CD4-positive, alpha-beta T cell (primary cell): Measurements from ENCODE around the gene ZNF143. TPM values are rescaled to one million over a fixed set of nuclear protein-coding genes. Genes with fewer than 3 reads are reported as not detected.

Source experiments
- ATAC-seq: fragments of 200-7000 bp; cut with Tn5 transposase; one replicate; pipeline ENCODE4 v1.10.0; 2022; ENCODE audit warnings: mild to moderate bottlenecking; ENCODE audit not compliant: poor library complexity
- CTCF ChIA-PET: fragments of 350-600 bp; sonication (Branson Sonifier 250); formaldehyde crosslinking; loops from one replicate; lab custom pipeline; 2021; ENCODE audit warnings: antibody characterized with exemption, inconsistent platforms; lab: Charles Lee
- POLR2A ChIA-PET: fragments of 350-600 bp; sonication (Branson Sonifier 250); formaldehyde crosslinking; loops from one replicate; lab custom pipeline; 2021; ENCODE audit warnings: antibody characterized with exemption, inconsistent platforms; lab: Charles Lee
- DNase-seq, 14 experiments: peaks; one replicate each; pipeline ENCODE4 v3.0.0-alpha.2; 2013 to 2020; ENCODE audit warnings: mixed read lengths in 2 of 14
- H3K27ac ChIP-seq, 2 donors: one replicate each; pipeline versions ENCODE4 v1.5.1 to v1.7.0; 2013; ENCODE audit warnings: low read length in 2 of 2, low read depth in 1 of 2, mild to moderate bottlenecking in 1 of 2
- H3K27me3 ChIP-seq, 2 experiments: 1 replicate in 1 of 2; 2 replicates in 1 of 2; pipeline versions ENCODE4 v1.6.1 to v1.7.0; 2013; ENCODE audit warnings: low read length in 2 of 2, control low read depth in 1 of 2, mild to moderate bottlenecking in 1 of 2, moderate library complexity in 1 of 2; ENCODE audit not compliant: insufficient read depth in 2 of 2, control insufficient read depth in 1 of 2
- H3K36me3 ChIP-seq: one replicate; pipeline ENCODE4 v1.6.1; 2013; ENCODE audit warnings: low read length, control low read depth; ENCODE audit not compliant: insufficient read depth
- H3K4me1 ChIP-seq: one replicate; pipeline ENCODE4 v1.6.1; 2013; ENCODE audit warnings: low read length, control low read depth; ENCODE audit not compliant: insufficient read depth
- H3K4me3 ChIP-seq: one replicate; pipeline ENCODE4 v1.5.1; 2013; ENCODE audit warnings: mild to moderate bottlenecking, low read length, moderate library complexity
- H3K9me3 ChIP-seq, 2 experiments: 1 replicate in 1 of 2; 2 replicates in 1 of 2; pipeline versions ENCODE4 v1.6.1 to v1.7.0; 2013; ENCODE audit warnings: low read length in 2 of 2, mild to moderate bottlenecking in 2 of 2, control low read depth in 1 of 2, moderate library complexity in 1 of 2; ENCODE audit not compliant: control insufficient read depth in 1 of 2, insufficient read depth in 1 of 2
- H3K27ac Mint-ChIP-seq: one replicate; pipeline ENCODE4 v1.8.0; 2020; ENCODE audit warnings: mixed read lengths
- H3K27me3 Mint-ChIP-seq: one replicate; pipeline ENCODE4 v1.8.0; 2021; ENCODE audit warnings: mixed read lengths
- H3K36me3 Mint-ChIP-seq: one replicate; pipeline ENCODE4 v1.8.0; 2021; ENCODE audit warnings: low read depth, mixed read lengths
- H3K4me1 Mint-ChIP-seq: one replicate; pipeline ENCODE4 v1.8.0; 2021; ENCODE audit warnings: low read depth, mixed read lengths
- H3K4me3 Mint-ChIP-seq: one replicate; pipeline ENCODE4 v1.8.0; 2020; ENCODE audit warnings: mild to moderate bottlenecking, mixed read lengths
- H3K9me3 Mint-ChIP-seq: one replicate; pipeline ENCODE4 v1.8.0; 2020; ENCODE audit warnings: mixed read lengths
- CTCF ChIP-seq: fragments of 200-600 bp; IDR thresholded peaks from one replicate; pipeline ENCODE4 v1.8.0; 2022; ENCODE audit warnings: antibody characterized with exemption, mild to moderate bottlenecking
- intact Hi-C, 2 experiments: fragments of 100-400 bp; cut with DNase I in 1 of 2; cut with micrococcal nuclease in 1 of 2; formaldehyde crosslinking; loops; one replicate each; pipeline versions ENCODE4 v1.15.1 to v1.9.0; 2023 to 2025; cut with DNase I, micrococcal nuclease
- total RNA-seq, 174 experiments: library from RNA in 2 of 174; stranded (reverse) in 2 of 174; gene quantifications; one replicate each; pipeline ENCODE4 v1.2.3 and lab custom pipeline; 2021 to 2026

The ZNF143 gene
- total RNA-seq, 2 experiments from 2014 or later, result 18.0 to 20.3 TPM

GRCh38 chr11:9506489-9507276 is 45.9 kb downstream of the ZNF143 start:
- Histone ChIP-seq H3K27me3 (no peaks in the 10 kb centered on the region), H3K4me1 (no peaks in the 10 kb centered on the region), H3K9me3 (no peaks in the 10 kb centered on the region), H3K27ac (no peak overlapping the region), H3K36me3 (peaks cover 31% of the 10 kb centered on the region), H3K4me3 (no peak overlapping the region)
- intact Hi-C loops, result loop anchor here (1.0 to 5.0 kb wide), 6 partner anchors 340 to 594 kb away; partner anchors contain the start of gene AKIP1 (in 1 of the 2)
- peak; percentile 87 for ATAC-seq
- peak; percentile 58 to 85 (median 69) for DNase-seq
- Mint-ChIP-seq H3K27me3 (no peaks in the 10 kb centered on the region), H3K36me3 (peaks cover 56% of the 10 kb centered on the region), H3K4me3 (no peak overlapping the region), H3K27ac (no peak overlapping the region), H3K4me1 (peaks cover 8% of the 10 kb centered on the region), H3K9me3 (no peaks in the 10 kb centered on the region)
- ChIA-PET CTCF (interaction anchor here (0.6 to 2.6 kb wide), 12 partner anchors 8 to 491 kb away, joined by 3 to 23 read pairs (median 4); partner anchors contain the start of gene ZNF143), POLR2A (interaction anchor here (1.0 kb wide), 1 partner anchor 106 kb away, joined by 3 read pairs; no protein-coding TSS in a partner anchor)
- TF ChIP-seq CTCF, result peak; percentile 93

- Mint-ChIP-seq H3K9me3 (no peaks in the 10 kb centered on the region), H3K27me3 (no peaks in the 10 kb centered on the region), H3K4me1 (peaks cover 8% of the 10 kb centered on the region), H3K27ac (no peak overlapping the region), H3K4me3 (no peak overlapping the region), H3K36me3 (peaks cover 59% of the 10 kb centered on the region)
- H3K9me3 ChIP-seq, result no peaks in the 10 kb centered on the region
- ATAC-seq (no peak), DNase-seq (no peak)
- intact Hi-C loops, result loop anchor here in 1 of 2 experiments (1.0 to 5.0 kb wide), 2 partner anchors 342 to 595 kb away; partner anchors contain the start of gene AKIP1
- H3K27ac ChIP-seq, result no peak overlapping the region
- TF ChIP-seq CTCF, result no peak
- no peaks in the 10 kb centered on the region for H3K27me3 ChIP-seq
- H3K36me3 ChIP-seq, result peaks cover 34% of the 10 kb centered on the region
- ChIA-PET POLR2A (interaction anchor here (1.0 kb wide), 1 partner anchor 106 kb away, joined by 3 read pairs; no protein-coding TSS in a partner anchor), CTCF (interaction anchor here (0.9 to 2.6 kb wide), 9 partner anchors 9 to 492 kb away, joined by 3 to 23 read pairs (median 7); partner anchors contain the start of gene ZNF143)
- H3K4me3 ChIP-seq, result no peak overlapping the region
- H3K4me1 ChIP-seq, result no peaks in the 10 kb centered on the region
These were observed 46.4 kb downstream of the ZNF143 start for GRCh38 chr11:9507277-9507580.

- H3K27ac Mint-ChIP-seq, result no peak overlapping the region
These were observed 48.2 kb downstream of the ZNF143 start for GRCh38 chr11:9509041-9509440.

More at GRCh38 chr11:9509041-9509440, 48.2 kb downstream of the ZNF143 start:
- Mint-ChIP-seq H3K4me3 (no peak overlapping the region), H3K27me3 (no peaks in the 10 kb centered on the region), H3K4me1 (peaks cover 8% of the 10 kb centered on the region), H3K9me3 (no peaks in the 10 kb centered on the region), H3K36me3 (peaks cover 63% of the 10 kb centered on the region)
- ChIA-PET POLR2A (no interaction called here), CTCF (no interaction called here)
- Histone ChIP-seq H3K27ac (no peak overlapping the region), H3K9me3 (no peaks in the 10 kb centered on the region), H3K4me1 (no peaks in the 10 kb centered on the region), H3K27me3 (no peaks in the 10 kb centered on the region), H3K4me3 (no peak overlapping the region), H3K36me3 (peaks cover 46% of the 10 kb centered on the region)
- DNase-seq (no peak), ATAC-seq (no peak)
- no peak for TF ChIP-seq CTCF
- intact Hi-C loops, result loop anchor here in 1 of 2 experiments (5.0 kb wide), 1 partner anchor 597 kb away; the partner anchor contains the start of gene AKIP1
